ENCODE measurements around the gene SMIM1.
"Not testable (repeated sequence)": the region's sequence is repeated elsewhere in the genome, so short reads cannot be mapped to it uniquely, and the experiment has no call there.

SMIM1 gene, protein sequence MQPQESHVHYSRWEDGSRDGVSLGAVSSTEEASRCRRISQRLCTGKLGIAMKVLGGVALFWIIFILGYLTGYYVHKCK

DNA sequence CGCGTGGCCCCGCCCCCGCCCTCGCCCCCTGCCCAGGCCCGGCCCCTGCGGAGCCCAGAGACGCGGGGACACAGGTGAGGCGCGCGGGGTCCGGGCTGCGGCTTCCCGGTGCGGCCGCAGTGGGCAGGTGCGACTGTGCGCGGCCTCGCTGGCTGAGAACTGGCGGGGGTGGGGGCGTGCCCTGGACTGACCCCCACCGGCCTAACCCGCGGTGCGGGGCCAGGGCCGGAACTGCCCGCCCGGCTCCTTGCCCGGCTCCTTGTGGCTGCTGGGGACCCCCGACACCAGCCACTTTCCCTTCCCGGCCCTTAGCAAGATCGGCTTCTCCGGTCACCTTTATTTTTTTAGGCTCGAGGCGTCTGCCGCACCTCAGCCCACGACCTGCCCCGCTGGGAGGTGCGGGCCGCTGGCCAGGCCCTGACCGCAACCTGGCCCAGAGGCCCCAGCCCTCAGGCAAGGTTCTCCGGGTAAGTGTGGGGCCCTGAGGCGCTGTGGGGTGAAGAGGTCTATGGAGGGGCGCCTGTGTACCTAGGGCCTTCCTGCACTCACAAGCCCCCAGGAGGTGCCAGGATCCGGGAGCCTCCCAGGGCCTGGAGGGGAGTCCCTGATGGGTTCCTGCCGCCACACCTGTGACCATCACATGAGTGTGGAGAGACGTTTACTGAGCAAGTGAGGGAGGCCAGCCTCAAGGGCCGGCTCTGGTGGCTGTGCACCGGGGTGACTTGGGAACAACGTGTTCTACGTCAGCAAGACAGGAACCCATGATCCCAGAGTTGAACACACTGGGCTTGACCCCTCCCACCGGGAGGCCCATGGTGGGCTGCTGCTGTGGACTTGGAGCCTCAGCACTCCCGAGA, at the start of gene SMIM1:
Gene SMIM1 (plus strand): TSS at position 35 of the 857 bp plus-strand sequence. CDS start 2,625 bp downstream, outside the sequence.
- H3K9me3 ChIP-seq (ENCODE audit: low read length): no peaks in the 10 kb centered on the region
- no peaks in the 10 kb centered on the region for H3K27me3 ChIP-seq (ENCODE audit: insufficient read depth, low read length)
- no peaks in the 10 kb centered on the region for H3K36me3 ChIP-seq (ENCODE audit: insufficient read depth, low read length)
- peak within 1 kb of the TSS; percentile 74 for H2AFZ ChIP-seq (ENCODE audit: low read depth, low read length)
- peak within 1 kb of the TSS; percentile 43 for H3K4me3 ChIP-seq (ENCODE audit: low read length)
- peaks cover 31% of the 10 kb centered on the region for H3K4me1 ChIP-seq (ENCODE audit: insufficient read depth, low read length)

DNA sequence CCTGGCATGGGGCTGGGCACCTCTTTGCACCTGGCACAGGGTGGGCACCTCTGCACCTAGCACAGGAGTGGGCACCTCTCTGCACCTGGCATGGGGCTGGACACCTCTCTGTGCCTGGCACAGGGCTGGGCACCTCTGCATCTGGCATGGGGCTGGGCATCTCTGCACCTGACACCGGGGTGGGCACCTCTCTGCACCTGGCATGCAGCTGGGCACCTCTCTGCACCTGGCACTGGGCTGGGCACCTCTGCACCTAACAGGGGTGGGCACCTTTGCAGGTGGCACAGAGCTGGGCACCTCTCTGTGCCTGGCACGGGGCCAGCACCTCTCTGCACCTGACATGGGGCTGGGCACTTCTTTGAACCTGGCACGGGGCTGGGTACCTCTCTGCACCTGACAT, 49.7 kb upstream of the SMIM1 start:
- no peak overlapping the region for H3K4me3 ChIP-seq (ENCODE audit: low read length)

DNA sequence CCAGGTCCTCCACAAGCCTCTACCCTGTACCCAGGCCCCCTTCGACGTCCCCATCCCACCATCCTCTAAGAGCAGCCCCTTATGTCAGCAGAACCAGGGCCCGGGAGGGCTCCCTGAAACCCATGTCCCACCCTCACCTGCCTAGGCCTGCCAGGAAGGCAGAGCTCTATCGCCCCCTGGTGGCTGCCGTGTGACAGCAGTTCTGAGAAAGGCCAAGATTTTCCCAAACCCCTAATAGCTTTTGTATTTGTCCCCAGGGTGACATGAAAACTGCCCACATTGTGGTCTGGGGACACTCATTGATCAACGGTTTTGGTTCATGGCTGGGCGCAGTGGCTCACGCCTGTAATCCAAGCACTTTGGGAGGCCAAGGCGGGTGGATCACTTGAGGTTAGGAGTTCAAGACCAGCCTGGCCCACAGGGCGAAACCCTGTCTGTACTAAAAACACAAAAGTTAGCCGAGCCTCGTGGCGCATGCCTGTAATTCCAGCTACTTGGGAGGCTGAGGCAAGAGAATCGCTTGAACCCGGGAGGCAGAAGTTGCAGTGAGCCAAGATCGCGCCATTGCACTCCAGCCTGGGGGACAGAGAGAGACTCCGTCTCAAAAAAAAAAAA, 48.0 kb upstream of the SMIM1 start:
- not testable (repeated sequence) for H3K4me3 ChIP-seq (ENCODE audit: low read length); H3K4me1 ChIP-seq (ENCODE audit: insufficient read depth, low read length); H3K27me3 ChIP-seq (ENCODE audit: insufficient read depth, low read length); H3K9me3 ChIP-seq (ENCODE audit: low read length); H3K36me3 ChIP-seq (ENCODE audit: insufficient read depth, low read length); H2AFZ ChIP-seq (ENCODE audit: low read depth, low read length)

More for the DNA sequence above, 49.7 kb upstream of the SMIM1 start:
- H3K36me3 ChIP-seq (ENCODE audit: insufficient read depth, low read length): no peaks in the 10 kb centered on the region
- H3K9me3 ChIP-seq (ENCODE audit: low read length): no peaks in the 10 kb centered on the region
- no peak overlapping the region for H2AFZ ChIP-seq (ENCODE audit: low read depth, low read length)
- peaks cover 8% of the 10 kb centered on the region for H3K4me1 ChIP-seq (ENCODE audit: insufficient read depth, low read length)
- H3K27me3 ChIP-seq (ENCODE audit: insufficient read depth, low read length): peaks cover 6% of the 10 kb centered on the region

DNA sequence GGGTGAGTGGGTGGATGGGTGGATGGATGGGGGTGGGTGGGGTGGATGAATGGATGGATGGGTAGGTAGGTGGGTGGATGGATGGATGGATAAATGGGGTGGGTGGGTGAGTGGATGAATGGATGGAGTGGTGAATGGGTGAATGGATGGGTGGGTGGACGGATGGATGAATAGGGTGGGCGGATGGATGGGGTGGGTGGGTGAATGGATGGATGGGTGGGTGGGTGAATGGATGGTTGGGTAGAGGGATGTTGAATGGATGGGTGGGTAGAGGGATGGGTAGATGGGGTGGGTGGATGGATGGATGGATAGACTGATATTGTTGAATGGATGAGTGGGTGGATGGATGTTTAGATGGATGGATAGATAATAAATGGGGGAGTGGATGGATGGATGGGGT, 47.2 kb upstream of the SMIM1 start:
- no peak overlapping the region for H3K4me3 ChIP-seq (ENCODE audit: low read length)
- no peak overlapping the region for H2AFZ ChIP-seq (ENCODE audit: low read depth, low read length)
- H3K9me3 ChIP-seq (ENCODE audit: low read length): no peaks in the 10 kb centered on the region
- no peaks in the 10 kb centered on the region for H3K4me1 ChIP-seq (ENCODE audit: insufficient read depth, low read length)
- H3K27me3 ChIP-seq (ENCODE audit: insufficient read depth, low read length): no peaks in the 10 kb centered on the region
- no peaks in the 10 kb centered on the region for H3K36me3 ChIP-seq (ENCODE audit: insufficient read depth, low read length)

- H3K4me3 ChIP-seq (ENCODE audit: low read length): no peak overlapping the region
- H3K27me3 ChIP-seq (ENCODE audit: insufficient read depth, low read length): no peaks in the 10 kb centered on the region
- no peaks in the 10 kb centered on the region for H3K9me3 ChIP-seq (ENCODE audit: low read length)
- no peaks in the 10 kb centered on the region for H3K36me3 ChIP-seq (ENCODE audit: insufficient read depth, low read length)
- H2AFZ ChIP-seq (ENCODE audit: low read depth, low read length): no peak overlapping the region
- H3K4me1 ChIP-seq (ENCODE audit: insufficient read depth, low read length): peaks cover 15% of the 10 kb centered on the region
Measured at GRCh38 chr1:3727042-3727824, 45.3 kb upstream of the SMIM1 start.

GRCh38 chr1:3727825-3728776, 44.4 kb upstream of the SMIM1 start:
- Histone ChIP-seq H3K4me3 (ENCODE audit: low read length) (no peak overlapping the region), H2AFZ (ENCODE audit: low read depth, low read length) (no peak overlapping the region), H3K36me3 (ENCODE audit: insufficient read depth, low read length) (no peaks in the 10 kb centered on the region), H3K27me3 (ENCODE audit: insufficient read depth, low read length) (no peaks in the 10 kb centered on the region), H3K9me3 (ENCODE audit: low read length) (no peaks in the 10 kb centered on the region), H3K4me1 (ENCODE audit: insufficient read depth, low read length) (peaks cover 17% of the 10 kb centered on the region)

DNA sequence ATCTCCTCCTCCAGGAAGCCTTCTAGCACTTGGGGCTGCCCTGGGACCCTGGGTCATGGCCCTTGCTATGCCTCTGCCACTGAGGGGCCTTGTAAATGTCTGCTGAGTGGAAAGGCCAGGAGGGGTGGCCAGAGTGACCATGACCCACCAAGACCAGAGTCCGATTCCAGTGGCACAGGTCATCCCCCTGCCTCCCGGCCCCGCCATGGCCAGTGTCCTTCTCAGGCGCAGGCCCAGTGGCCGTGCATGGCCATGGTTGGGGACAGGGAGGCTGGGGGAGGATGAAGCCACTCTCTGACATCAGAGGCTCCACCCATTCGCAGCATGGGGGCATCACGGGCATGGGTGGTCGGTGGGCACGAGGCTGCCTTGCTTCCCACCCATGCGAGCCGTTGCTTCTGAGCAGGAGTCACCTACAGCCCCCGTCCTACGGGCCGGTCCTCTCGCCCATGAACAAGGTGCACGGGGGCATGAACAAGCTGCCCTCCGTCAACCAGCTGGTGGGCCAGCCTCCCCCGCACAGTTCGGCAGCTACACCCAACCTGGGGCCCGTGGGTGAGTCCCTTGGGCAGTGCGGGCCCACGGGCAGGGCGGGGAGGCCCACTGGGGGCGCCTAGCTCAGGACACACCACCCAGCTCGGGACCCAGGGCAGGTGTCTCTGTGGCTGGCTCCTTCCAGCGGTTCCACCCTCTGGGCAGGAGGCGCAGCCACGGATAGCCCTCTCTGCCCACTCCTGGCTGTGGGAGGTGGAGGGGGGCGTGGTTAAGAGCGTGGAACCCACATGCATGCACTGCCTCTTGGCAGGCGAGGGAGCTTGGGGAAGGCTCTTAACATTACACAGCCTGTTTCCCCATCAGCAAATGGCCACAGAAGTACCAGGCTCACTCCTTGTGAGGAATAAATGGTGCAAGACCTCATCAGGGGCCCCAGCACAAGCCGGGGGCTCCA, 42.7 kb upstream of the SMIM1 start:
- Histone ChIP-seq H3K27me3 (ENCODE audit: insufficient read depth, low read length) (no peaks in the 10 kb centered on the region), H3K9me3 (ENCODE audit: low read length) (no peaks in the 10 kb centered on the region), H3K4me3 (ENCODE audit: low read length) (no peak overlapping the region), H3K4me1 (ENCODE audit: insufficient read depth, low read length) (peaks cover 17% of the 10 kb centered on the region), H3K36me3 (ENCODE audit: insufficient read depth, low read length) (peaks cover 2% of the 10 kb centered on the region), H2AFZ (ENCODE audit: low read depth, low read length) (no peak overlapping the region)

- Histone ChIP-seq H3K9me3 (ENCODE audit: low read length) (no peaks in the 10 kb centered on the region), H3K4me3 (ENCODE audit: low read length) (no peak overlapping the region), H3K36me3 (ENCODE audit: insufficient read depth, low read length) (peaks cover 5% of the 10 kb centered on the region), H3K4me1 (ENCODE audit: insufficient read depth, low read length) (peaks cover 17% of the 10 kb centered on the region), H3K27me3 (ENCODE audit: insufficient read depth, low read length) (no peaks in the 10 kb centered on the region), H2AFZ (ENCODE audit: low read depth, low read length) (no peak overlapping the region)
Measured at GRCh38 chr1:3730543-3731247, 41.9 kb upstream of the SMIM1 start.

GRCh38 chr1:3731583-3732433, 40.7 kb upstream of the SMIM1 start:
- H3K4me3 ChIP-seq (ENCODE audit: low read length): no peak overlapping the region
- H3K36me3 ChIP-seq (ENCODE audit: insufficient read depth, low read length): peaks cover 15% of the 10 kb centered on the region
- H3K4me1 ChIP-seq (ENCODE audit: insufficient read depth, low read length): peaks cover 17% of the 10 kb centered on the region
- H2AFZ ChIP-seq (ENCODE audit: low read depth, low read length): no peak overlapping the region
- H3K27me3 ChIP-seq (ENCODE audit: insufficient read depth, low read length): no peaks in the 10 kb centered on the region
- H3K9me3 ChIP-seq (ENCODE audit: low read length): no peaks in the 10 kb centered on the region

DNA sequence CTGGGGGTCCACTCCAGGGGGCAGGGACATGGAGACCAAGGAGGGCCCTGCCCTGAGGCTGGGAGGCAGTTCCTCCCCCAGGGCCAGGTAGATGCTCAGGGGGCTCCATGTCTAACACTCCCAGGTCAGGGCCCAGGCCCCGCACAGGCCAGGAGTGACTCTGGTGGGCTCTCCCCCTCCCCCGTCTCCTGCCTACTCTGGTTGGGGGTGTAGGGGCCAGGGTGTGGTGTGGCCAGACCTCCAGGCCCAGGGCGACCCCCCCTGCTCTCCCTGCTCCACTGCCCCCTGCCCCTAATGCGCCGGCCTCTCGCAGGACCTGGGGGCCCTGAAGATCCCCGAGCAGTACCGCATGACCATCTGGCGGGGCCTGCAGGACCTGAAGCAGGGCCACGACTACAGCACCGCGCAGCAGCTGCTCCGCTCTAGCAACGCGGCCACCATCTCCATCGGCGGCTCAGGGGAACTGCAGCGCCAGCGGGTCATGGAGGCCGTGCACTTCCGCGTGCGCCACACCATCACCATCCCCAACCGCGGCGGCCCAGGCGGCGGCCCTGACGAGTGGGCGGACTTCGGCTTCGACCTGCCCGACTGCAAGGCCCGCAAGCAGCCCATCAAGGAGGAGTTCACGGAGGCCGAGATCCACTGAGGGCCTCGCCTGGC, 40.0 kb upstream of the SMIM1 start:
- H3K27me3 ChIP-seq (ENCODE audit: insufficient read depth, low read length): no peaks in the 10 kb centered on the region
- H3K36me3 ChIP-seq (ENCODE audit: insufficient read depth, low read length): peaks cover 20% of the 10 kb centered on the region
- H3K9me3 ChIP-seq (ENCODE audit: low read length): no peaks in the 10 kb centered on the region
- no peak overlapping the region for H3K4me3 ChIP-seq (ENCODE audit: low read length)
- peaks cover 17% of the 10 kb centered on the region for H3K4me1 ChIP-seq (ENCODE audit: insufficient read depth, low read length)
- no peak overlapping the region for H2AFZ ChIP-seq (ENCODE audit: low read depth, low read length)
